Lung (tissue), 12 donors: Measurements from ENCODE around the gene MRPS27. TPM values are rescaled to one million over a fixed set of nuclear protein-coding genes. Genes with fewer than 3 reads are reported as not detected.

ENCODE experiments used
- ATAC-seq: fragments of 200-7000 bp; cut with Tn5 transposase; one replicate; pipeline ENCODE4 v1.9.1; 2020; ENCODE audit warnings: moderate number of reproducible peaks; ENCODE audit not compliant: insufficient read depth, low FRiP score
- DNase-seq, 3 donors: peaks; one replicate each; pipeline ENCODE4 v3.0.0-alpha.2; 2013 to 2017
- H3K27ac ChIP-seq, 2 donors: one replicate each; pipeline ENCODE4 v1.5.1; 2013; ENCODE audit warnings: mild to moderate bottlenecking in 2 of 2, moderate library complexity in 2 of 2, control low read depth in 1 of 2, inconsistent platforms in 1 of 2, low read depth in 1 of 2, low read length in 1 of 2
- H3K27me3 ChIP-seq, 3 donors: one replicate each; pipeline ENCODE4 v1.5.1; 2013; ENCODE audit warnings: low read length in 2 of 3; ENCODE audit not compliant: control insufficient read depth in 3 of 3, insufficient read depth in 3 of 3
- H3K36me3 ChIP-seq, 4 donors: one replicate each; pipeline ENCODE4 v1.5.1; 2013; ENCODE audit warnings: low read length in 4 of 4, mild to moderate bottlenecking in 1 of 4, moderate library complexity in 1 of 4; ENCODE audit not compliant: control insufficient read depth in 4 of 4, insufficient read depth in 4 of 4
- H3K4me1 ChIP-seq, 5 donors: one replicate each; pipeline ENCODE4 v1.5.1; 2013; ENCODE audit warnings: low read length in 5 of 5, mild to moderate bottlenecking in 2 of 5, moderate library complexity in 1 of 5; ENCODE audit not compliant: control insufficient read depth in 5 of 5, insufficient read depth in 5 of 5
- H3K4me3 ChIP-seq: one replicate; pipeline ENCODE4 v1.5.1; 2013; ENCODE audit warnings: mild to moderate bottlenecking, control low read depth, moderate library complexity
- H3K9ac ChIP-seq, 2 donors: one replicate each; pipeline ENCODE4 v1.5.1; 2013; ENCODE audit warnings: low read length in 2 of 2, control low read depth in 1 of 2; ENCODE audit not compliant: insufficient read depth in 1 of 2
- H3K9me3 ChIP-seq, 4 donors: one replicate each; pipeline ENCODE4 v1.5.1; 2013; ENCODE audit warnings: low read length in 3 of 4, mild to moderate bottlenecking in 1 of 4, moderate library complexity in 1 of 4; ENCODE audit not compliant: control insufficient read depth in 4 of 4, insufficient read depth in 3 of 4
- WGBS, 2 donors: extraction: QIAGEN DNeasy Blood & Tissue Kit; methylation state at CpG; one replicate each; pipeline ENCODE4 v1.1.7; 2013; 5-methylcytosine and 5-hydroxymethylcytosine counted together
- polyA plus RNA-seq, 2 donors: library from polyadenylated mRNA; stranded (reverse); fragments of 200-250 nt; gene quantifications; one replicate each; pipeline ENCODE4 v1.2.1, GENCODE V29; 2013
- total RNA-seq, 2 donors: library from RNA; depleted of rRNA in 1 of 2; stranded (reverse); fragments of >200 nt in 1 of 2; gene quantifications; one replicate each; pipeline ENCODE4 v1.2.1, GENCODE V29; 2014 to 2021
- TF ChIP-seq, protein P1 (sequence below): IDR thresholded peaks from 2 replicates; pipeline ENCODE4 v1.5.1; 2012; ENCODE audit warnings: mild to moderate bottlenecking; ENCODE audit errors: control extremely low read depth, extremely low read depth
- donor health status: control.
- donor health status: control.
- donor health status: Bipolar disorder and iron deficiency.
- donor health status: healthy.
- donor health status: DM: yes; HTN: yes; CAD: no.

Gene MRPS27
- total and polyA plus RNA-seq, 4 donors = 18.8 to 84.8 (median 32.7) TPM

DNA sequence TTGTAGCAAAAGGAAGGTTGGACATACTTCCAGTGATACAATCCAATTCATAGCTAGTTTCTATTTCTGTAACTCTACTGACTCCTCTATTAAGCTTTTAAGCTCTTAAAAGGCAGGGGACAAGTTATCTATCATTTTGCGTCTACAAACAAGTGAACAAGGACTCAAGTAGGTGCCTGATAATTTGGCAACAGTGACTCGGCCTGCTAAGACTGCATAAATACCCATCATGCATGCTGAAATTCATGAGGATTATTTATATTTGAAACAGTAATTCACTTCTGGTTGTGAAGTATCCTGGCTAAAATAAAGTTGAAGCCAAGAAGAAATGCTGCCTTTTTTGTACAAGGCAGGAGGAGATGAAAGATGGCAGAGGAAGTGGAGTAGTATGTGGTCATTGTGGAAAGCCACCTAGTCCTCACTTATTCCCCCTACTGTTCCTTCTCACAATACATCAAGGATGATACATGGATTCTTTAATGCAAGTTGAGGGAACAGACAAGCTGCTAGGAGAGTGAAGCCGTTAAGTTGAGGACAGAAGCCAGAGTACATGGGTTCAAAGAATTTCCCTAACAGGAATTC, 74.0 kb downstream of the MRPS27 start:
- Histone ChIP-seq H3K27ac (peak overlapping the region; percentile 47 to 77), H3K4me1 (peaks cover 0 to 26% (median 9%) of the 10 kb centered on the region in 5 donors), H3K9ac (no peak overlapping the region), H3K27me3 (no peaks in the 10 kb centered on the region), H3K9me3 (no peaks in the 10 kb centered on the region), H3K36me3 (peaks cover 0 to 2% (median 0%) of the 10 kb centered on the region in 4 donors), H3K4me3 (no peak overlapping the region)
- TF ChIP-seq, protein P1, sequence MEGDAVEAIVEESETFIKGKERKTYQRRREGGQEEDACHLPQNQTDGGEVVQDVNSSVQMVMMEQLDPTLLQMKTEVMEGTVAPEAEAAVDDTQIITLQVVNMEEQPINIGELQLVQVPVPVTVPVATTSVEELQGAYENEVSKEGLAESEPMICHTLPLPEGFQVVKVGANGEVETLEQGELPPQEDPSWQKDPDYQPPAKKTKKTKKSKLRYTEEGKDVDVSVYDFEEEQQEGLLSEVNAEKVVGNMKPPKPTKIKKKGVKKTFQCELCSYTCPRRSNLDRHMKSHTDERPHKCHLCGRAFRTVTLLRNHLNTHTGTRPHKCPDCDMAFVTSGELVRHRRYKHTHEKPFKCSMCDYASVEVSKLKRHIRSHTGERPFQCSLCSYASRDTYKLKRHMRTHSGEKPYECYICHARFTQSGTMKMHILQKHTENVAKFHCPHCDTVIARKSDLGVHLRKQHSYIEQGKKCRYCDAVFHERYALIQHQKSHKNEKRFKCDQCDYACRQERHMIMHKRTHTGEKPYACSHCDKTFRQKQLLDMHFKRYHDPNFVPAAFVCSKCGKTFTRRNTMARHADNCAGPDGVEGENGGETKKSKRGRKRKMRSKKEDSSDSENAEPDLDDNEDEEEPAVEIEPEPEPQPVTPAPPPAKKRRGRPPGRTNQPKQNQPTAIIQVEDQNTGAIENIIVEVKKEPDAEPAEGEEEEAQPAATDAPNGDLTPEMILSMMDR = no peak
- DNase-seq (peak in 1 of 3 donors; percentile 25), ATAC-seq (no peak)
- WGBS, 2 donors = 71 to 86% methylated on average over 3 of the region's 3 CpGs

DNA sequence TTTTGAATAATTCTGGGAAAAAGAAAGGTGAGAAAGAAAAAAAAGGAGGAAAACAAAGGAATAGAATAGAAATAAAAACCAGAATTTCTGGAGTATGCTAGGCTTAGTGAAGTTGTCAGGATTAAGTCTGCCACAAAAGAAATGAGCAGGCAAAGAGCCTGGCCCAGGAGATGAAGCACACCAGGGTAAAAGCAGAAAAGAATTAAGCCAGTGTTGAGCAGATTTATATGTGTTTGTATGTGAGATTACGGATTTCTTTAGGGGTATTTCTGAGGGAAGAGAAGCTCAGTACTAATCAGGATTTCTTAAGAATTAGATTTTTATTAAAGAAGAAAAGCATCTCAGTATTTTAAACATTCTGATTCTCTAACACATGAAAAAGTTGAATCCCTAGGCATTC, 74.5 kb downstream of the MRPS27 start:
- no peak for ATAC-seq
- H3K9me3 ChIP-seq = no peaks in the 10 kb centered on the region
- H3K27ac ChIP-seq = peak overlapping the region in 1 of 2 donors; percentile 43
- H3K4me3 ChIP-seq = no peak overlapping the region
- TF ChIP-seq, protein P1 = no peak
- DNase-seq = no peak
- WGBS, 2 donors = 93 to 96% methylated on average over 1 of the region's 1 CpG
- H3K27me3 ChIP-seq = no peaks in the 10 kb centered on the region
- peaks cover 0 to 26% (median 9%) of the 10 kb centered on the region in 5 donors for H3K4me1 ChIP-seq
- H3K9ac ChIP-seq = no peak overlapping the region
- H3K36me3 ChIP-seq = peaks cover 0 to 2% (median 0%) of the 10 kb centered on the region in 4 donors

DNA sequence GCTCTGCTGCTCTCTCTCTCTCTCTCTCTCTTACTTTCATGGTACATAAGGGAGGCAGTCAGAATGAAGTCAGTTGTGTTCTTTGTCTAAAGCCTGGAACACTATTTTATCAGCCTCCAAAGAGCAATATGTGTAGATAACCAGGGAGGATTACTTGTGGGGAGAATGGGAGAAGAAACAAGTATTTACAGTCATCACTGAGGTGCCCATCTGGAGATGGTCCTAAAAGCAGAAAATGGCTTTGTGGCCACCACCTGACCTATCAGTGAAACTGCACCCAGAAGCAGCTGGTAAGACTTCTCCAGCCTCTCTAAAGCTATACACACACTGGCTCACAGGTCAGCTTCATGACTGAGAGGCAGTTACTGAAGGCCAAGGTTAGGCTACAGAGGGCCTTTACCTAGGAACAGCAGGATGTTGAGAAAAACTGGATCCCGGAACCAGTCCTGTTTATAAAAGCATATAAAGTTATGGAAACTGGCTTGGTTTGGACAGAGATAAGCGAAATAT, 75.1 kb downstream of the MRPS27 start:
- Histone ChIP-seq H3K27ac (peak overlapping the region in 1 of 2 donors; percentile 12), H3K27me3 (no peaks in the 10 kb centered on the region), H3K36me3 (peaks cover 0 to 2% (median 0%) of the 10 kb centered on the region in 4 donors), H3K9me3 (no peaks in the 10 kb centered on the region), H3K4me3 (no peak overlapping the region), H3K4me1 (peaks cover 0 to 26% (median 9%) of the 10 kb centered on the region in 5 donors), H3K9ac (no peak overlapping the region)
- DNase-seq = peak; percentile 15 to 43 (median 27)
- no peak for ATAC-seq
- TF ChIP-seq, protein P1 = no peak
- 89 to 94% methylated on average over 2 of the region's 2 CpGs for WGBS, 2 donors
